Ovary (tissue), 3 donors: ENCODE results near the gene SMOC2.

ENCODE experiments used
- CTCF ChIP-seq, 3 donors: fragments of 450-650 bp in 2 of 3; fragments of 200-600 bp in 1 of 3; IDR thresholded peaks; one replicate each; pipeline versions ENCODE4 v1.5.1 to v1.8.0; 2016 to 2022; ENCODE audit warnings: antibody characterized with exemption in 3 of 3, mild to moderate bottlenecking in 1 of 3
- EP300 ChIP-seq: sonication (generic); formaldehyde crosslinking; IDR thresholded peaks from one replicate; pipeline ENCODE4 v1.6.1; 2017; ENCODE audit warnings: antibody characterized with exemption
- donor health status: DM: no; HTN: no; CAD: no.

- TF ChIP-seq CTCF (IDR thresholded peaks at IDR 0.05) = no peak
- TF ChIP-seq EP300 = no peak
Measured at GRCh38 chr6:168447282-168447681, 6.3 kb downstream of the SMOC2 start.
